CD4-positive, alpha-beta T cell treated with Interleukin-2 at 100 ng/mL for 4 hours (primary cell): Measurements from ENCODE around the gene CYP8B1.
A peak's percentile ranks its signal among the peaks of the same experiment; 100 is the strongest.

Experiments used
- DNase-seq: peaks from one replicate; pipeline ENCODE4 v3.0.0-alpha.2; 2020; ENCODE audit warnings: low spot score

Gene CYP8B1

GRCh38 chr3:42853056-42853455 lies 22.6 kb downstream of the CYP8B1 start:
- no peak for DNase-seq

GRCh38 chr3:42852441-42852840 lies 23.2 kb downstream of the CYP8B1 start:
- DNase-seq: no peak

GRCh38 chr3:42851228-42851834 lies 24.3 kb downstream of the CYP8B1 start:
- no peak for DNase-seq

GRCh38 chr3:42850263-42850662 lies 25.4 kb downstream of the CYP8B1 start:
- DNase-seq: no peak

- DNase-seq: no peak
These were observed 26.7 kb downstream of the CYP8B1 start for GRCh38 chr3:42849017-42849416.

GRCh38 chr3:42847731-42848130 lies 27.9 kb downstream of the CYP8B1 start:
- no peak for DNase-seq

- DNase-seq: no peak
These were observed 28.8 kb downstream of the CYP8B1 start for GRCh38 chr3:42846685-42847522.

- DNase-seq: no peak
These were observed 30.9 kb downstream of the CYP8B1 start for GRCh38 chr3:42844815-42845214.

GRCh38 chr3:42844412-42844713 lies 31.3 kb downstream of the CYP8B1 start:
- no peak for DNase-seq

GRCh38 chr3:42843713-42844411 lies 31.8 kb downstream of the CYP8B1 start:
- no peak for DNase-seq

- DNase-seq: no peak
These were observed 34.3 kb downstream of the CYP8B1 start for GRCh38 chr3:42841332-42841731.

GRCh38 chr3:42839616-42840015 lies 36.1 kb downstream of the CYP8B1 start:
- DNase-seq: peak; percentile 42

- DNase-seq: no peak
These were observed 37.1 kb downstream of the CYP8B1 start for GRCh38 chr3:42838571-42838970.

- no peak for DNase-seq
These were observed 39.2 kb downstream of the CYP8B1 start for GRCh38 chr3:42836150-42837123.

GRCh38 chr3:42831321-42831713 lies 44.4 kb downstream of the CYP8B1 start:
- peak; percentile 80 for DNase-seq

- no peak for DNase-seq
These were observed 45.0 kb downstream of the CYP8B1 start for GRCh38 chr3:42830437-42831320.

GRCh38 chr3:42829628-42830436 lies 45.8 kb downstream of the CYP8B1 start:
- no peak for DNase-seq

- DNase-seq: no peak
These were observed 46.5 kb downstream of the CYP8B1 start for GRCh38 chr3:42829083-42829627.

GRCh38 chr3:42827654-42828053 lies 48.0 kb downstream of the CYP8B1 start:
- no peak for DNase-seq

GRCh38 chr3:42827023-42827422 lies 48.7 kb downstream of the CYP8B1 start:
- no peak for DNase-seq
